ENCODE data around the gene DERL3. TPM values are rescaled to one million over a fixed set of nuclear protein-coding genes. Genes with fewer than 3 reads are reported as not detected.

DERL3 gene
- total RNA-seq, 1 experiment from 2014 or later, result 9.8 TPM

DNA sequence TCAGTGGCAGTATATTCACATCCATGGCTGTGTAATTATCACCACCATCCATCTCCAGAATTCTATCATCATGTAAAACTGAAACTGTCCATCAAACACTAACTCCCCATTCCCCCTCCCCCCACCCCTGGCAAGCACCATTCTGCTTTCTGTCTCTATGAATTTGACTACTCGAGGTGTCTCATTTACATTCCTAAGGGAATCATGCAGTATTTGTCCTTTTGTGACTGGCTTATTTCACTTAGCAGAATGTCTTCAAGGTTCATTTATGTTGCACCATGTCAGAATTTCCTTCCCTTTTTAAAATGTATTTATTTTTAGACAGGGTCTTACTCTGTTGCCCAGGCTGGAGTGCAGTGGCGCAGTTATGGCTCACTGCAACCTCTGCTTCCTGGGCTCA is 20.3 kb downstream of the DERL3 start:
- Histone ChIP-seq H3K4me2 (ENCODE audit: insufficient read depth, insufficient read length, low read length) (no peak overlapping the region), H2BK15ac (ENCODE audit: low read depth, low read length) (no peak overlapping the region), H3K14ac (ENCODE audit: insufficient read depth, low read length) (no peak overlapping the region), H4K5ac (ENCODE audit: insufficient read length, low read depth, low read length) (no peak overlapping the region), H3K23ac (ENCODE audit: insufficient read length, low read depth, low read length) (no peak overlapping the region), H2BK20ac (ENCODE audit: low read depth, low read length, poor library complexity, severe bottlenecking) (no peak overlapping the region), H3K9ac (ENCODE audit: extremely low read depth, insufficient read length, low read length) (no peak overlapping the region), H2BK5ac (ENCODE audit: insufficient read length, low read length) (no peak overlapping the region), H3K4me1 (ENCODE audit: insufficient read depth, low read length) (no peaks in the 10 kb centered on the region), H2AFZ (ENCODE audit: low read length) (no peak overlapping the region), H3K79me2 (ENCODE audit: insufficient read depth, low read length) (no peaks in the 10 kb centered on the region), H3K27ac (ENCODE audit: insufficient read length, low read depth, low read length) (no peak overlapping the region), H3K56ac (ENCODE audit: insufficient read length, low read depth, low read length) (no peak overlapping the region), H3K27me3 (ENCODE audit: insufficient read depth, low read length) (no peaks in the 10 kb centered on the region), H3T11ph (ENCODE audit: low read length) (no peak overlapping the region), H2BK120ac (ENCODE audit: low read depth, low read length, poor library complexity, severe bottlenecking) (no peak overlapping the region), H3K9me3 (ENCODE audit: control insufficient read depth, low read depth, low read length) (no peaks in the 10 kb centered on the region), H2AK5ac (ENCODE audit: insufficient read length, low read length) (no peak overlapping the region), H4K91ac (ENCODE audit: insufficient read length, low read depth, low read length) (no peak overlapping the region), H2BK12ac (ENCODE audit: insufficient read length, low read depth, low read length) (no peak overlapping the region), H4K20me1 (ENCODE audit: control insufficient read depth, insufficient read depth, insufficient read length) (no peaks in the 10 kb centered on the region), H3K79me1 (ENCODE audit: insufficient read depth, low read depth, low read length, poor library complexity, severe bottlenecking) (no peaks in the 10 kb centered on the region), H3K23me2 (ENCODE audit: insufficient read length, low read depth, low read length, poor library complexity, severe bottlenecking) (no peaks in the 10 kb centered on the region), H3K18ac (ENCODE audit: insufficient read length, low read depth, low read length) (no peak overlapping the region), H4K8ac (replicated peaks; ENCODE audit: insufficient read length, low read depth, low read length) (no peak overlapping the region), H3K4ac (ENCODE audit: low read depth, low read length) (no peak overlapping the region)
- Mint-ChIP-seq H3K27me3 (ENCODE audit: low read depth) (no peaks in the 10 kb centered on the region), H3K4me1 (peaks cover 5 to 10% of the 10 kb centered on the region in 2 experiments; a peak in 3 of 4 replicates), H3K4me3 (no peak overlapping the region), H3K9me3 (no peaks in the 10 kb centered on the region), H3K36me3 (ENCODE audit: insufficient read depth in 1 of 3, low read depth in 3 of 3) (peaks cover 53 to 96% (median 96%) of the 10 kb centered on the region in 3 experiments), H3K27ac (no peak overlapping the region)
- TF ChIP-seq, protein P1, sequence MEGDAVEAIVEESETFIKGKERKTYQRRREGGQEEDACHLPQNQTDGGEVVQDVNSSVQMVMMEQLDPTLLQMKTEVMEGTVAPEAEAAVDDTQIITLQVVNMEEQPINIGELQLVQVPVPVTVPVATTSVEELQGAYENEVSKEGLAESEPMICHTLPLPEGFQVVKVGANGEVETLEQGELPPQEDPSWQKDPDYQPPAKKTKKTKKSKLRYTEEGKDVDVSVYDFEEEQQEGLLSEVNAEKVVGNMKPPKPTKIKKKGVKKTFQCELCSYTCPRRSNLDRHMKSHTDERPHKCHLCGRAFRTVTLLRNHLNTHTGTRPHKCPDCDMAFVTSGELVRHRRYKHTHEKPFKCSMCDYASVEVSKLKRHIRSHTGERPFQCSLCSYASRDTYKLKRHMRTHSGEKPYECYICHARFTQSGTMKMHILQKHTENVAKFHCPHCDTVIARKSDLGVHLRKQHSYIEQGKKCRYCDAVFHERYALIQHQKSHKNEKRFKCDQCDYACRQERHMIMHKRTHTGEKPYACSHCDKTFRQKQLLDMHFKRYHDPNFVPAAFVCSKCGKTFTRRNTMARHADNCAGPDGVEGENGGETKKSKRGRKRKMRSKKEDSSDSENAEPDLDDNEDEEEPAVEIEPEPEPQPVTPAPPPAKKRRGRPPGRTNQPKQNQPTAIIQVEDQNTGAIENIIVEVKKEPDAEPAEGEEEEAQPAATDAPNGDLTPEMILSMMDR (conservative IDR thresholded peaks at IDR 0.05), result no peak
- DNase-seq, result no peak
- WGBS (ENCODE audit: extremely low coverage, insufficient read length, low lambda C conversion rate), result no CpG with 5 or more reads among the region's 2 CpGs
